Stimulated activated CD4-positive, alpha-beta T cell treated with anti-CD3 and anti-CD28 coated beads, Interleukin-12 subunit alpha, Interleukin-12 subunit beta, amount 100 ng/mL, for 48 hours (primary cell): ENCODE results near the gene CRB1.

Experiments used
- DNase-seq, 3 donors: peaks; one replicate each; pipeline ENCODE4 v3.0.0-alpha.2; 2020; ENCODE audit warnings: low read depth in 2 of 3, low spot score in 1 of 3

Gene CRB1

GRCh38 chr1:197342669-197343068 lies 74.6 kb downstream of the CRB1 start:
- no peak for DNase-seq

- no peak for DNase-seq
These were observed 75.7 kb downstream of the CRB1 start for GRCh38 chr1:197343663-197344273.

GRCh38 chr1:197351821-197352440 lies 83.9 kb downstream of the CRB1 start:
- no peak for DNase-seq

GRCh38 chr1:197355248-197355995 lies 87.4 kb downstream of the CRB1 start:
- DNase-seq: no peak

GRCh38 chr1:197356723-197357533 lies 88.9 kb downstream of the CRB1 start:
- DNase-seq: peak in 1 of 3 donors; percentile 8

GRCh38 chr1:197358959-197359358 lies 90.9 kb downstream of the CRB1 start:
- DNase-seq: no peak

- DNase-seq: no peak
These were observed 92.0 kb downstream of the CRB1 start for GRCh38 chr1:197360068-197360467.

GRCh38 chr1:197362871-197363270 lies 94.8 kb downstream of the CRB1 start:
- DNase-seq: no peak

GRCh38 chr1:197363855-197364254 lies 95.8 kb downstream of the CRB1 start:
- DNase-seq: no peak

- no peak for DNase-seq
These were observed 98.9 kb downstream of the CRB1 start for GRCh38 chr1:197366996-197367395.

GRCh38 chr1:197367627-197368026 lies 99.6 kb downstream of the CRB1 start:
- no peak for DNase-seq

- no peak for DNase-seq
These were observed 106.4 kb downstream of the CRB1 start for GRCh38 chr1:197374428-197374827.

- DNase-seq: no peak
These were observed 116.4 kb downstream of the CRB1 start for GRCh38 chr1:197384471-197384870.

- DNase-seq: no peak
These were observed 120.7 kb downstream of the CRB1 start for GRCh38 chr1:197388801-197389200.

GRCh38 chr1:197390856-197391255 lies 122.8 kb downstream of the CRB1 start:
- no peak for DNase-seq

GRCh38 chr1:197391303-197392226 lies 123.5 kb downstream of the CRB1 start:
- no peak for DNase-seq

- no peak for DNase-seq
These were observed 124.5 kb downstream of the CRB1 start for GRCh38 chr1:197392541-197392940.

- DNase-seq: no peak
These were observed 125.1 kb downstream of the CRB1 start for GRCh38 chr1:197393105-197393504.

GRCh38 chr1:197393772-197394171 lies 125.7 kb downstream of the CRB1 start:
- DNase-seq: no peak

- no peak for DNase-seq
These were observed 127.0 kb downstream of the CRB1 start for GRCh38 chr1:197394831-197395608.
